NCI-H2107 treated with DMSO at 0.1 percent for 48 hours (cell line): Measurements from ENCODE around the gene ALKBH3.

Experiments
- DNase-seq: peaks from one replicate; lab custom pipeline; 2025; ENCODE audit not compliant: unreplicated experiment; lab: John Stamatoyannopoulos, UW

ALKBH3 gene

GRCh38 chr11:43894546-43894945 is 13.9 kb downstream of the ALKBH3 start:
- DNase-seq, result no peak

DNA sequence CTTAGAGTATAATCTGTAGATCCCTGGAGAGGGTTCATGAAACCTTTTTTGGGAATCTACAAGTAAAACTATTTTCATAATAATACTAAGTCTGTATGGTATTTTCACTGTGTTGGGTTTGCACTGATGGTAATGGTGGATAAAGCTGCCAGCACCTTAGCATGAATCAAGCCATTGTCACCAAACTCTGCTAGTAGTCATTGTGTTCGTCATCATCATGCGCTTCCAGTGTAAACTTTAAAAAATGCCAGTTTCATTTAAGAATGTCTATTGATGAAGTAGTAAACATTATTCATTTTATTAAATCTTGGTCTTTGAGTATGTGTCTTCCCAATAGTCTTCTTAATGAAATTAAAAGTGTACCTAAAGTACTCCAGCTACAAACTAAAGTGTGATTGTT is 15.0 kb downstream of the ALKBH3 start:
- DNase-seq, result no peak

DNA sequence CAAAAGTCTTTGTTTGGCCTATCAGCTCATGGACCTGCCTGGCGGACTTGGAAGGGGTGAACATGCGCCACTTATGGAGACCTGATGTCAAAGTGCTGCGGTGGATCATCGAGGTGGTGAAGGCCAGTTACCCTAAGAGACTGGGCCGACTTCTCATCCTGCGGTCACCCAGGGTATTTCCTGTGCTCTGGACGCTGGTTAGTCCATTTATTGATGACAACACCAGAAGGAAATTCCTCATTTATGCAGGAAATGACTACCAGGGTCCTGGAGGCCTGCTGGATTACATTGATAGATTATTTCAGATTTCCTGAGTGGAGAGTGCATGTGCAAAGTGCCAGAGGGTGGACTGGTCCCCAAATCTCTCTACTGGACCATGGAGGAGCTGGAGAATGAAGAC is 17.9 kb downstream of the ALKBH3 start:
- DNase-seq, result no peak

DNA sequence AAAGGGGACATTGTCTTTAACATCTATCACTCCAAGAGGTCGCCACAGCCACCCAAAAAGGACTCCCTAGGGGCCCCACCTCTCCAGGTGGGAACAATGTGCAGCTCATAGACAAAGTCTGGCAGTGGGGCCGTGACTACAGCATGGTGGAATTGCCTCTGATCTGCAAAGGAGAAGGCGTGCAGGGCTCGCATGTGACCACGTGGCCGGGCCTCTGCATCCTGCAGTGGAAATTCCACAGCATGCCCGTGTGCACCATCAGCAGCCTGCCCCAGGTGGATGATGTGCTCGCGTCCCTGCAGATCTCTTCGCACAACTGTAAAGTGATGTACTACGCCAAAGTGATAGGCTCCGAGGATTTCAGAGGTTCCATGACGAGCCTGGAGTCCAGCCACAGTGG is 18.5 kb downstream of the ALKBH3 start:
- no peak for DNase-seq

- DNase-seq, result no peak
Observed at GRCh38 chr11:43901551-43901950, 20.9 kb downstream of the ALKBH3 start.

DNA sequence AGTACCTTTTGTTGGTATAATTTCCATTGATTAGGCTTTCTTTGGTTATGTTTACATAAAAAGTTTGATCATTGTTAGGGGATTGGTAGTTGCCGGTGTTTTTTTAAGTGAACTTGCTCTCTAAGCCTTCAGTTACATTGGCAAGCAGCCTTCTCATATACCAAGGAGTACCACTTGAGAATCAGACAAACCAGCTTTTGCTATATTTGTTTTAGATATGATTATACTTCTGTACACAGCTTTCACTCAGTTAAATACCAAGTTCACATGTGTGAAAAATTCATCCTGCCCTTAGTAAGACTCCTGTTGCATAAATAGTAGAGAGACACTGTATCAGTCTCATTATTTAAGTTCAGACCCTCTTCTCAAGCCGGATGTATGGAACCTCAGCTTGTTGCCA is 22.4 kb downstream of the ALKBH3 start:
- no peak for DNase-seq

DNA sequence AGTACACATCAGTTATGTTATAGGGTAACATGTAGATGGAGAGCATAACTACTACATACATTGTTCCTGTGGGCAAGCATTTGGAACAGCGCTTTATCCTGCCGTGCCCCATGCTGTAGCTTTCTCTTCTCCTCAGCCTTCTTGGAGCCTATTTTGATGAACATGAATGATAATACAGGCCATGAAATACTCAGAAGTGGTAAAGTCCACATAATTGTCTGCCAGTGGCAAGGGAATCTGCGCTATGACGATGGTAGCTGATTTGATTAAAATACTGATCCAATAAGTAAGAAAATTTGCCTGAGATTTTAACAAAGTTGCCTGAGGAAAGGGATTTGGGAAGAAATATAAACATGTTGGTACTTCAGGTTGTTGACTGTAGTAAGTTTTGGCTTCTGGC is 23.3 kb downstream of the ALKBH3 start:
- DNase-seq, result no peak

DNA sequence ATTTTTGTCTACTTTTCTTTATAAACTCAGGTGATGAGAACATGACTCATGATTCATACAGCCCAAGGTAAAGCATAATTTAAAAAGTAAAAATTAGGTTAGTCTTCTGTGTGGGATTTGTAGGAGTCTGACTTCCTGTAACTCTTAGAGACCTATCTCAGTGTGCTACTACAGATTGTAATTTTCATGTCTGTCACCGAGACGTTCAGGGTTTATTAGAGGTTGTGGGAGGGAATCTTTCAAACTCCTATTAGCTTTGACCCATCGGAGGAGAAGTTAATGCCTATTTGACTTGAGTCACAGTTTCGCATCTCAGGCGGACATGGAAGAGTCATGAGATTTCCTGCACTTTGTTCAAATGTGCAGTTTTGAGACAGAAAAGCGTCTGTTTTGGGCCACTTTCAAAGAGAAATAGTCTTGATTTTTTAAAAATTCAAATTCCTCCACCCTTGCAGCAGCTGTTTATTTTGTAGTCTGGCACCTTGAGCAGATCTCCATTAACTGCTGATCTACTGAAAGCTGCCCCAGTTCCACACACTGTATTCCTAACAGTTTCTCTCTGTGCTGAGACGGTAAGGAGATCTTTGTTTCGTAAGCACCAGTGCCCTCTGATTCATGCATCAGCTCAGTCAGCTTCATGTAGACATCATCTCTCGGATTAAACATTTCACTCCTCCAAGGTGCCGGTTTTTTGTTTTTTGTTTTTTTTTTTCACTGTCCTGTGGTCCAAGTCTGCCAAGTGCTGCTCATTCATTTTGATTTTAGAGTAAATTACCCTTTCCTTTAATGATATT is 24.3 kb downstream of the ALKBH3 start:
- DNase-seq, result no peak

DNA sequence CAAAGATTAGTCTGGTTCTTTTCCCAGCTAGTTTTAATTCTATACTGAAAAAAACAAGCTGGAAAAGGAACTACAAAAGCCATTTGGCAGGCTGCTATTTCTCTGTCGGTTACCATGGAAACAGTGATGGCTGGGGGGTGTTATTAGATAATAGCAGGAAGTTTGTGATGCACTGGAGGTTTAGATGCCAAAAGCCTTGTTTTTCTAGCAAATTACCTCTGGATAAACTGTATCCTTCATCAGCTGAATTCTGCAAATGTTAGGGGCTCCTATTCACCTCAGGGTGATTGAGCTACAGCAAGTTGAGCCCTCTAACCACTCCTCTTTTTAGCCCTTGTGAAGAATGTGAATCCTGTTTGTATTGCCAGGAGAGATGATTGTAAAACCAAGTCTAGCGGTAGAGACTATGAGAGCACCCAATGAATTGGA is 25.2 kb downstream of the ALKBH3 start:
- DNase-seq, result no peak

DNA sequence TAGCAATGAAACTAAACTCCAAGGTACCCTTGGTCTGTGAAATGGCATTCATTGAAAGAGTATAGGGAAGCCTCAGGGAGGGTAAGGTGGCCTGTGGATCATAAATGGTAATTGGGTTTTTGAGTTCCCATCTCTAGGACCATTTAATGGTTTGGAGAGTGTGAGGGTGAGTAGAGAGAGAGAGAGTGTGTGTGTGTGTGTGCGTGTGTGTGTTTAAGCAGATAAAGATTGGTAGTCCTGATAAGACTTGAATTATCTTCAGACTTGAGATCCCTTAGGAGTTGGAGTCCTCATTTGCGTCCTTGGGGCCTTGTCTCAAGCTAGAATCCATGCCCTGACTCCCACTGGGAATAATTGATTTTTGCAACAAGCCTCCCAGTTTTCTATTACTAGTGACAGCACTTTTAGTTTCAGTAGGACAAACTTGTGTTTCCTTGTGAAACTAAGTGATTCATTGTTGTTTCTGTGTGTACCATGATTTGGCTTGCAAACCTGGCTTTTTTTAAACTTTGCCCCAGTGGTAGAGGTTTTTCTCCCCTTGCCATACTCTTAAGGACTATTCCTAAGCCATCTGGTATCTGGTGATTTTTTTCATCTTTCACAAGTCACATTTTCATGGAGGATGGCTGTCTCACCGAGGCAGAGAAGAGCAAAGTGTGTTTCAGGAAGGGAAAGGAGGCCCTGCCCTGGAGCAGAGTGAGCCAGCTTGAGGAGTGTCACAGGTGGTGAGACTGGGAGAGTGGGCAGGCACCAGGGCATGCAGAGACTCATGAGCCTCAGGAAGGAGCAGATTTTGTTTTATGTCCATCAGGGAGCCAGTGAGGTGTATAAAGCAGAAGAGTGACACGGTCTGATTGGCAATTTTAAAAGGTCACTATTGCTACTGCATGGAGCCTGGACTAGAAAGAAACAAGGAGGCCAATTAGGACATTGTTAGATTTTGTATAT is 26.7 kb downstream of the ALKBH3 start:
- no peak for DNase-seq

DNA sequence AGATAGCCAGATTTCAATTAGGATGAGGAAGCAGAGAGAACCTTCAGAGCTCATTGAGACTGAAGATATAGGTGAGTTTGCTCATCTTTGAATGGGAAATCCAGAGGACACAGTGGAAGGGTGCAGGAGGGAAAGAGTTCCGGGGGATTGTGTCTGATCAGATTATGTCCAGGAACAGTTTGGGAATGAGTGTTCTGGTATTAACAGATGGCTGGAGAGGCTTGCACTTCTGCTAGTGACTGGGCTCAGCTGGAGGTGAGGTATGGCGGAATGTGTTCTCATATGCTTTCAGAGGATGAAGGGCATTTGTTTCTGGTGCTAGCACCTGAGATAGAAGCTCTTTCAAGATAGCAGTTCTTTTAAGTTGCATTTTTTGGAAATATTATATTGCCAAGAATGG is 27.6 kb downstream of the ALKBH3 start:
- DNase-seq, result no peak

- DNase-seq, result no peak
Observed at GRCh38 chr11:43908683-43909082, 28.1 kb downstream of the ALKBH3 start.

- DNase-seq, result no peak
Observed at GRCh38 chr11:43913829-43914380, 33.3 kb downstream of the ALKBH3 start.

GRCh38 chr11:43914466-43914865 is 33.8 kb downstream of the ALKBH3 start:
- DNase-seq, result no peak

DNA sequence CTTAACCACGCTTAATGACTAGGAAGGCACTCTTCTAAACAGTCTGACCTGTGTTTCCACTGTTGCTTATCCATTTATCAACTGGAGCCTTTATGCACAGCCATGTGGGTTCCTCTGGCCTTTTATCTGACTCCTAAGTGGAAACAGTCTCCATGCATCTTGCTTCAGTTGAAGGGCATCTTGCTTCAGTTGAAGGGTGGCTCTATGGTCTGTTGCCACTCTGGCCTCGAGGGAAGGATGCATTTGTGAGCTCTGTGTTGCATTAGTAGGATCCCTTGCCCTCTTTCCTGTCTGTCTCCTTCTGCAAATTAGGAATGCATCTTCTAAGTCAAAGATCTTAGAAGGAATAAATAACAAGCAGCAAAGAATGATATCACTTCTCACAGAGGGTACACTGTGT is 36.0 kb downstream of the ALKBH3 start:
- no peak for DNase-seq

DNA sequence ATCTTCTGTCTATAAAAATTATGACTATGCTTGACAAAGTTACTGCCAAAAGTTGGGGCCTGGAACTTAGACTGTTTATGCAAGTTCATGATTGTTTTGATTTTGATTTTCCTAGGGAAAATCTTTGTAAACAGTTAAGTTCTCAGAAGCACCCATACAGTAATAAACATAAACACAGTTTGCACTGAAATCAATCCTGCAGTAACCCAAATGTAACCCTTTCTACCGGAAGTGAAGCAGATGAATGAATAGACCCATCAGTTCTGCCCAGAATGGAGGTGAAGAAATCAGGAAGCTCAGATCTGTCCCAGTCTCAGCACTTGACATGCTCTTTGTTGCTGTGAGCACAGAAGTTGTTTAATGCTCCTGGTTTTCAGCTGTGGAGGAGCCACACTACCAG is 37.2 kb downstream of the ALKBH3 start:
- DNase-seq, result no peak

- no peak for DNase-seq
Observed at GRCh38 chr11:43918662-43919061, 38.0 kb downstream of the ALKBH3 start.

- no peak for DNase-seq
Observed at GRCh38 chr11:43919852-43920597, 39.4 kb downstream of the ALKBH3 start.

DNA sequence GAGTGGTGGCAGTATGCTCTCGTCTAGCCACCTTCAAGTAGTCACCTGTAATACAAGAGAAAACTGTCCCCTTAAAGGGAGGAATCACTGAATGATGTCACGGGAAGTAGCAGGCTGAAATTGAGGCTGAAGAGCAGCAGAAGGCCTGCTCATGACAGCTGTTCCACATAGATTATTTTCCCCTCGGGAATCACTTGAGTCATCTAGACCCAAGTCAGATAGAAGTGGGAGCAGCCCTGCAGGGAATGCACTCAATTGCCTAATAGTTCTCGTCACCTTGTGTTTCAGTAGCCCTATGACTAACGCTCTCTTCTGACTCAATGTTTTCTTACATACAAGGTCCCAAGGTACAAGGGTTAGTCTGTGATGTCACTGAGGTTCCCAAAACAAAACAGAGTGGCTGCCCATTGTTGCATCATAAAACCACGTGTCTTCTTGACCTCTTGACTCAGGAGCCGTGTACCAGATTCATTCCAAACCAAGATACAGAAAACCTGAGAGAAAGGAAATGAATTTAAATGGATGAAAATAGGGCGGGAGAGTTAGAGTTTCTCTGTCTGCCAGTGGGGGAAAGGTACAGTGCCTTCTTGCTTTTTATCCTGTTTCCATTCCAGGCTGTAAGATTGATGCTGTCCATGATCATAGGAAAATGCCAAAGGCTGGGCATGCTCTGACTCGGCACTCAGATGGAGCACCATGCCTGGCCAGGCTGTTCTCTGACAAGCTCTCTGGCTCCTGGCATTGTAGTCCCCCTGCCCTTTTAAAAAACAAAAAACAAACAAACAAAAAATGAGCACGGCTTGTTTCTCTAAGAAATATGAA is 40.2 kb downstream of the ALKBH3 start:
- DNase-seq, result no peak

GRCh38 chr11:43921561-43922294 is 41.1 kb downstream of the ALKBH3 start:
- no peak for DNase-seq
